ENCODE results near the gene PGC. TPM values are rescaled to one million over a fixed set of nuclear protein-coding genes. Genes with fewer than 3 reads are reported as not detected.

PGC gene
- total RNA-seq, 4 donors from 2014 or later: 1.5 TPM; not detected in 3

DNA sequence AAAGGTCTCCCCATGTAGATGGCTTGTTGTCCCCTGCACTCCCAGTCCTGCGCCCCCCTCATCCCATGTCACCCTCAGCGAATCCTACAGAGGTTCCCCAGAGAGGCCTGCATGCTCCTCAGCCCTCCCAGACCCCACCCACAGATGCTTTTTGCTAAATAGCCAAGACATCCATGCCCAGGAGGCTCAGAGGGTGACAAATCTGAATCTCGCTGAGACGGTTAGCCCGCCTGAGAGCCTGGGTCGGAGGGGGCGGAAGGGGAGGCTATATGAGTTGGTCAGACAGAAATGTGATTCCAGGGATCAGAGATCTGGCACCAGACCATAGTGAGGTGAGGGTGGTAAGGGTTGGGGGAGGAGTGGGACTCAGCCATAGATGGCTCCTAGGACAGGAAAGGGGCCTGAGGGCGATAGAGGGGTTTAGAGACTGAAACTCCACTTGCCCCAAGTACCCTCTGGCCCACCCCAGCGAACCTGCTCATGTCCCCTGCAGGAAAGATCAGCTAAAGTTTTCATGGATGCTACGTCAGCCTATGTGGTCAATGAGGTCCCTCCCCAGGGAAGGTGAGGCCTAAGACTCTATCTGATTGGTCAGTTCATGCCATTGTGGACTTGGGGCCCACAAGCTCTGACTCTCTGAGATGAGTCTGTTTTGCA, 45.0 kb downstream of the PGC start:
- TF ChIP-seq EP300 (IDR thresholded peaks at IDR 0.05; ENCODE audit: low read depth): no peak
- TF ChIP-seq POLR2AphosphoS5 (IDR thresholded peaks at IDR 0.05): no peak
- no peak for TF ChIP-seq POLR2A (IDR thresholded peaks at IDR 0.05)
- TF ChIP-seq CTCF (IDR thresholded peaks at IDR 0.05): no peak
- H3K27ac ChIP-seq: no peak overlapping the region
- 97% methylated on average over 10 of the region's 10 CpGs; no CpG with 5 or more reads in 1 of the 2 donors for WGBS, 2 donors (ENCODE audit: low coverage in 1 of 2)
- intact Hi-C loops (cut with DNase I; ENCODE audit: low total_unique reads) (loop anchor here (2.0 kb wide), 1 partner anchor 69 kb away; no protein-coding TSS in a partner anchor), in situ Hi-C loops (cut with MboI; ENCODE audit: low pct_ligation_motif_present in 1 of 4, low pct_unique_long_range_greater_than_20kb in 1 of 4, low sequenced_read_pairs in 3 of 4) (no loop called here)
- H3K9me3 ChIP-seq: no peaks in the 10 kb centered on the region
- peaks cover 23 to 34% (median 29%) of the 10 kb centered on the region in 4 donors for H3K4me1 ChIP-seq
- H3K27me3 ChIP-seq: no peaks in the 10 kb centered on the region
- no peaks in the 10 kb centered on the region for H3K36me3 ChIP-seq
- no peak for DNase-seq
- no peak overlapping the region for H3K4me3 ChIP-seq

DNA sequence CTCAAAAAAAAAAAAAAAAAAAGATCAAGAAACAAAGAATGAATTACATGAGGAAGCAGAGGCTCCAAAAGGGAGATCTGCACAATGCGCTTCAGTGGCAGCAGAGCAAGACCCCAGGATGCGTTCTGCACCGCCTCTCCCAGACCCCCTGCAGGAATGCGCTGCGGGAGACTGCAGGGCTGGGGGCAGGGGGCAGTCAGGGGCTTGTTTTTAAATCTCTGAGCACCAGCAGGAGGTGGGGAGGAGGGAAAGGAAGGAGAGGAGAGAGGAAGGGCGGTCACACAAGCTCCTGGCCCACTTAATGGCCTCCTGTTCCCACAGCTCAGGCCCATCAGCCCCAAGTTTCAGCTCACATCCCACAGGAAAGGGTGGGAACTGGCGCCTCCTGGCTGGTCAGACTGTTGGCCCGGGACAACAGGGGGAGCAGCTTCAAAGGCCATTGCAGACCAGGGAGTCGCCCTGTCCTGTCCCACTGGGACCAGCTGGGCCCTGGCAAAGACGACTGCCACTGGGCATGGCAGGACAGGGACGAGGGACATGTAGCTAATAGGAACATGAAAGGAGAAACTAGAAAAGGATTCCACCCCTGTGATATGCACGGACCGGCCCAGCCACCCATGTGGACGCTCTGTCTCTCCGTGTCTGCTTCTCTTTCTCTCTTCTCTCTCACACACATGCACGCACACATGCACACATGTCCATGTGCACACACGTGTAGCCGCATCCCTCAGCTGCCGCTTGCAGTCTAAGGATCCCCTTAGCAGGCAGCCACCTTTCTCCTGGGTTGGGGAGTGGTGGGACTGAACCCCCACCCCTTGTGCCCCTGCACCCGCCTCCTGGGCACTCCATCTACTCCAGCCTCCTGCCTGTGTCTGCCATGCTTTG, 46.5 kb downstream of the PGC start:
- Histone ChIP-seq H3K4me1 (peaks cover 8 to 19% (median 15%) of the 10 kb centered on the region in 4 donors), H3K9me3 (no peaks in the 10 kb centered on the region), H3K36me3 (no peaks in the 10 kb centered on the region), H3K27ac (no peak overlapping the region), H3K27me3 (no peaks in the 10 kb centered on the region), H3K4me3 (no peak overlapping the region)
- intact Hi-C loops (cut with DNase I; ENCODE audit: low total_unique reads): no loop called here
- WGBS, 2 donors (ENCODE audit: low coverage in 1 of 2): 85 to 95% methylated on average over 7 to 20 of the region's 20 CpGs
- TF ChIP-seq POLR2A (IDR thresholded peaks at IDR 0.05) (no peak), CTCF (IDR thresholded peaks at IDR 0.05) (no peak), EP300 (IDR thresholded peaks at IDR 0.05; ENCODE audit: low read depth) (no peak), POLR2AphosphoS5 (IDR thresholded peaks at IDR 0.05) (no peak)
- no peak for DNase-seq
- in situ Hi-C loops (cut with MboI; ENCODE audit: low pct_ligation_motif_present in 1 of 4, low pct_unique_long_range_greater_than_20kb in 1 of 4, low sequenced_read_pairs in 3 of 4): no loop called here

DNA sequence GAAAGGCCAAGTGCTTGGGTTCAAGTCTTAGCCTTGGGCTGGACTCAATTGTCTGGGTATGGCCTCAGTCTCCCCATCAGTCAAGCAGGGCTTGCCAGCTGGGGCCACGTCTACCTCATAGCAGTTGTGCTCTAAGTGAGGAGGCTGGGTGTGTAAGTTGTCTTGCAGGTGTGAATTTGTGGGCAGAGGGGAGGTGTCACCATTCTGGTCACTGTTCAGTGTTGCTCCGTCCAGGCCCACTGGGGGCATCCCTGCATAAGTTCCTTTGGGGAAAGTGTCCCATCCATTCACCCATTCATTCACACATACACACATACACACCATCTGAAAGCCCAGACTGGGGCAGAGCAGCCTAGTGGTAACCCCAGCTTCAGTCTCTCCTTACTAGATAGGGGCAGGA, 48.1 kb downstream of the PGC start:
- Histone ChIP-seq H3K27ac (no peak overlapping the region), H3K4me1 (peaks cover 0 to 3% (median 0%) of the 10 kb centered on the region in 4 donors), H3K27me3 (no peaks in the 10 kb centered on the region), H3K36me3 (no peaks in the 10 kb centered on the region), H3K9me3 (no peaks in the 10 kb centered on the region), H3K4me3 (no peak overlapping the region)
- WGBS, 2 donors (ENCODE audit: low coverage in 1 of 2): 42% methylated on average over 2 of the region's 2 CpGs; no CpG with 5 or more reads in 1 of the 2 donors
- TF ChIP-seq CTCF (IDR thresholded peaks at IDR 0.05): no peak
- no peak for TF ChIP-seq EP300 (IDR thresholded peaks at IDR 0.05; ENCODE audit: low read depth)
- TF ChIP-seq POLR2A (IDR thresholded peaks at IDR 0.05): no peak
- TF ChIP-seq POLR2AphosphoS5 (IDR thresholded peaks at IDR 0.05): no peak
- no peak for DNase-seq
- intact Hi-C loops (cut with DNase I; ENCODE audit: low total_unique reads) (no loop called here), in situ Hi-C loops (cut with MboI; ENCODE audit: low pct_ligation_motif_present in 1 of 4, low pct_unique_long_range_greater_than_20kb in 1 of 4, low sequenced_read_pairs in 3 of 4) (loop anchor here in 1 of 4 donors (25.0 kb wide), 2 partner anchors 237 to 337 kb away; no protein-coding TSS in a partner anchor)
